HepG2 (cell line): ENCODE measurements around the gene INO80. TPM values are rescaled to one million over a fixed set of nuclear protein-coding genes. Genes with fewer than 3 reads are reported as not detected.

Source experiments
- ADNP ChIP-seq: sonication (generic); formaldehyde crosslinking; IDR thresholded peaks from 2 replicates; pipeline ENCODE4 v1.4.0; 2020; ENCODE audit warnings: missing genetic modification reagents
- SPEN ChIP-seq: sonication (generic); formaldehyde crosslinking; IDR thresholded peaks from 2 replicates; pipeline ENCODE4 v1.5.1; 2020; ENCODE audit warnings: low read depth, mild to moderate bottlenecking, missing genetic modification reagents
- ZMYM4 ChIP-seq: sonication (generic); formaldehyde crosslinking; IDR thresholded peaks from 2 replicates; pipeline ENCODE4 v1.8.1; 2023; ENCODE audit warnings: mild to moderate bottlenecking, missing genetic modification reagents
- ZNF292 ChIP-seq: sonication (generic); formaldehyde crosslinking; IDR thresholded peaks from 2 replicates; pipeline ENCODE4 v1.8.1; 2022; ENCODE audit warnings: mild to moderate bottlenecking, low read depth, missing genetic modification reagents, borderline replicate concordance
- ZNF569 ChIP-seq: sonication (generic); formaldehyde crosslinking; IDR thresholded peaks from 2 replicates; pipeline ENCODE4 v1.5.0; 2020; ENCODE audit warnings: mild to moderate bottlenecking, missing genetic modification reagents, moderate library complexity, borderline replicate concordance
- ZNF598 ChIP-seq: sonication (generic); formaldehyde crosslinking; IDR thresholded peaks from 2 replicates; pipeline ENCODE4 v1.5.1; 2020; ENCODE audit warnings: mild to moderate bottlenecking, missing genetic modification reagents, borderline replicate concordance
- polyA plus RNA-seq, 8 experiments: library from polyadenylated mRNA; depleted of rRNA in 3 of 8; stranded (reverse) in 7 of 8; unstranded in 1 of 8; fragments of >200 nt; fragmentation: Illumina TruSeq in 4 of 8; extraction: Trizol in 4 of 8; gene quantifications; 2 replicates each; pipeline versions ENCODE4 v1.2.1 to v1.2.3, GENCODE V29; 2011 to 2016; ENCODE audit warnings: low read depth in 4 of 8, missing spikeins in 1 of 8, mixed read lengths in 1 of 8; ENCODE audit not compliant: insufficient read depth in 1 of 8
- total RNA-seq, 5 experiments: library from RNA; depleted of rRNA; stranded (reverse); fragments of >200 nt; fragmentation: Illumina TruSeq; extraction: Trizol; gene quantifications; 2 replicates each; pipeline ENCODE4 v1.2.3, GENCODE V29; 2016; ENCODE audit warnings: low read depth in 1 of 5
- TF ChIP-seq, protein P1 (sequence below): sonication (generic); formaldehyde crosslinking; conservative IDR thresholded peaks from 2 replicates; pipeline ENCODE4 v1.4.0; 2020; ENCODE audit warnings: mild to moderate bottlenecking, missing genetic modification reagents, moderate library complexity
- TF ChIP-seq, protein P2 (sequence below), 2 experiments: sonication (generic) in 1 of 2; formaldehyde crosslinking in 1 of 2; IDR thresholded peaks; 2 replicates each; pipeline versions ENCODE4 v1.4.0 to v1.6.1; 2016 to 2020; ENCODE audit warnings: borderline replicate concordance in 1 of 2, low read depth in 1 of 2, mild to moderate bottlenecking in 1 of 2, missing genetic modification reagents in 1 of 2
- TF ChIP-seq, protein P3 (sequence below): sonication (generic); formaldehyde crosslinking; IDR thresholded peaks from 2 replicates; pipeline ENCODE4 v1.5.1; 2020; ENCODE audit warnings: mild to moderate bottlenecking, missing genetic modification reagents, borderline replicate concordance
- TF ChIP-seq, protein P4 (sequence below): sonication (generic); formaldehyde crosslinking; IDR thresholded peaks from 2 replicates; pipeline ENCODE4 v1.9.0; 2021; ENCODE audit warnings: missing genetic modification reagents, borderline replicate concordance

The INO80 gene
- total and polyA plus RNA-seq, 2 of the 13 experiments (the other 11 are each of a cell fraction or from before 2014, with no cell fraction given): 3.6 to 14.8 TPM

DNA sequence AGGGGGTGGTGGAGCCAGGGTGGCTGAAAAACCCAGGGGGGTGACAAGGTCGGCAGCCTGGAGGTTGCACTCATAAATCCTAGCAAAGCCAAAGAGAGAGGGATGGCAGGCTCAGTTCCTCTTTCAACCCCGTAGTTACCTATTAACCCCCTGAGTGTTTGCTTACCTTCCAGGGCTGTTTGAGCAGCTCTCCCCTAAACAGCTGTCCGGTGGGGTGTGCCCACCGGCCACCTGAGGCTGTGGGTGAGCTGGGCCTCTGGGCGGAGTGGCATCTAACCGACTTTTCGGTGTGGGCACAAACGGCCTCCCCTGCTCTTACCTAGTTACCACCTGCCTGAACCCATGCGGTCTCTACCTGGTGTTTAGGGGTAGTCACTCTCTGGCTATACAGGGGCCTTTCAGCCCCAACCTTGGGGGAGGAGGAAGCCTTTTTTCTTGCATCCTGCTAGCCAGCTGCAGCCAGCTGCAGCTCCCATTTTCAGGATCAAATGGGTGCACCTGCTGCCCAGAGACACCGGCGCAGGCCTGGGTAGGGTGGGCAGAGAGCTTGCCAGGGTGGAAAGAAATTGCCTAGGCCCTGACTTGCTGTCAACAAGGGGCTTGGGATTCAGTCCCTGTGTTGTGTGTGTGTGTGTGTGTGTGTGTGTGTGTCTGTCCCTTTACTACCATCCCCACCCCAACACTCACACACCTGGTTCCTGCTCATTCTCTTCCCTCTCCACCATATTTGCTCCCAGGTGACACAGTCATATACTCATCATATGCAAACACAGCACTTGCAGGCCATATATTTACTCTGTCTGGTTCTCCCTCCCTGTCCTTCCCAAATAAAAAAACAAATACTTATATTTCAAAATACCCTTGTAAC lies 183.2 kb downstream of the INO80 start (continued):
- TF ChIP-seq, protein P1, sequence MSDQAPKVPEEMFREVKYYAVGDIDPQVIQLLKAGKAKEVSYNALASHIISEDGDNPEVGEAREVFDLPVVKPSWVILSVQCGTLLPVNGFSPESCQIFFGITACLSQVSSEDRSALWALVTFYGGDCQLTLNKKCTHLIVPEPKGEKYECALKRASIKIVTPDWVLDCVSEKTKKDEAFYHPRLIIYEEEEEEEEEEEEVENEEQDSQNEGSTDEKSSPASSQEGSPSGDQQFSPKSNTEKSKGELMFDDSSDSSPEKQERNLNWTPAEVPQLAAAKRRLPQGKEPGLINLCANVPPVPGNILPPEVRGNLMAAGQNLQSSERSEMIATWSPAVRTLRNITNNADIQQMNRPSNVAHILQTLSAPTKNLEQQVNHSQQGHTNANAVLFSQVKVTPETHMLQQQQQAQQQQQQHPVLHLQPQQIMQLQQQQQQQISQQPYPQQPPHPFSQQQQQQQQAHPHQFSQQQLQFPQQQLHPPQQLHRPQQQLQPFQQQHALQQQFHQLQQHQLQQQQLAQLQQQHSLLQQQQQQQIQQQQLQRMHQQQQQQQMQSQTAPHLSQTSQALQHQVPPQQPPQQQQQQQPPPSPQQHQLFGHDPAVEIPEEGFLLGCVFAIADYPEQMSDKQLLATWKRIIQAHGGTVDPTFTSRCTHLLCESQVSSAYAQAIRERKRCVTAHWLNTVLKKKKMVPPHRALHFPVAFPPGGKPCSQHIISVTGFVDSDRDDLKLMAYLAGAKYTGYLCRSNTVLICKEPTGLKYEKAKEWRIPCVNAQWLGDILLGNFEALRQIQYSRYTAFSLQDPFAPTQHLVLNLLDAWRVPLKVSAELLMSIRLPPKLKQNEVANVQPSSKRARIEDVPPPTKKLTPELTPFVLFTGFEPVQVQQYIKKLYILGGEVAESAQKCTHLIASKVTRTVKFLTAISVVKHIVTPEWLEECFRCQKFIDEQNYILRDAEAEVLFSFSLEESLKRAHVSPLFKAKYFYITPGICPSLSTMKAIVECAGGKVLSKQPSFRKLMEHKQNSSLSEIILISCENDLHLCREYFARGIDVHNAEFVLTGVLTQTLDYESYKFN (CRISPR knock-in tag): peak; percentile 63
- TF ChIP-seq, protein P2, sequence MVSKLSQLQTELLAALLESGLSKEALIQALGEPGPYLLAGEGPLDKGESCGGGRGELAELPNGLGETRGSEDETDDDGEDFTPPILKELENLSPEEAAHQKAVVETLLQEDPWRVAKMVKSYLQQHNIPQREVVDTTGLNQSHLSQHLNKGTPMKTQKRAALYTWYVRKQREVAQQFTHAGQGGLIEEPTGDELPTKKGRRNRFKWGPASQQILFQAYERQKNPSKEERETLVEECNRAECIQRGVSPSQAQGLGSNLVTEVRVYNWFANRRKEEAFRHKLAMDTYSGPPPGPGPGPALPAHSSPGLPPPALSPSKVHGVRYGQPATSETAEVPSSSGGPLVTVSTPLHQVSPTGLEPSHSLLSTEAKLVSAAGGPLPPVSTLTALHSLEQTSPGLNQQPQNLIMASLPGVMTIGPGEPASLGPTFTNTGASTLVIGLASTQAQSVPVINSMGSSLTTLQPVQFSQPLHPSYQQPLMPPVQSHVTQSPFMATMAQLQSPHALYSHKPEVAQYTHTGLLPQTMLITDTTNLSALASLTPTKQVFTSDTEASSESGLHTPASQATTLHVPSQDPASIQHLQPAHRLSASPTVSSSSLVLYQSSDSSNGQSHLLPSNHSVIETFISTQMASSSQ (IDR thresholded peaks at IDR 0.05; ENCODE audit: low read depth): peak; percentile 86
- TF ChIP-seq, protein P2 (CRISPR knock-in tag; IDR thresholded peaks at IDR 0.05; ENCODE audit: borderline replicate concordance): peak; percentile 91
- TF ChIP-seq ZNF292 (CRISPR knock-in tag): 0 out of 2 replicates have a peak, but pooled peaks have one; percentile 59
- TF ChIP-seq ZMYM4 (CRISPR knock-in tag): no peak; the same call in 1 of the 2 replicates
- TF ChIP-seq, protein P3, sequence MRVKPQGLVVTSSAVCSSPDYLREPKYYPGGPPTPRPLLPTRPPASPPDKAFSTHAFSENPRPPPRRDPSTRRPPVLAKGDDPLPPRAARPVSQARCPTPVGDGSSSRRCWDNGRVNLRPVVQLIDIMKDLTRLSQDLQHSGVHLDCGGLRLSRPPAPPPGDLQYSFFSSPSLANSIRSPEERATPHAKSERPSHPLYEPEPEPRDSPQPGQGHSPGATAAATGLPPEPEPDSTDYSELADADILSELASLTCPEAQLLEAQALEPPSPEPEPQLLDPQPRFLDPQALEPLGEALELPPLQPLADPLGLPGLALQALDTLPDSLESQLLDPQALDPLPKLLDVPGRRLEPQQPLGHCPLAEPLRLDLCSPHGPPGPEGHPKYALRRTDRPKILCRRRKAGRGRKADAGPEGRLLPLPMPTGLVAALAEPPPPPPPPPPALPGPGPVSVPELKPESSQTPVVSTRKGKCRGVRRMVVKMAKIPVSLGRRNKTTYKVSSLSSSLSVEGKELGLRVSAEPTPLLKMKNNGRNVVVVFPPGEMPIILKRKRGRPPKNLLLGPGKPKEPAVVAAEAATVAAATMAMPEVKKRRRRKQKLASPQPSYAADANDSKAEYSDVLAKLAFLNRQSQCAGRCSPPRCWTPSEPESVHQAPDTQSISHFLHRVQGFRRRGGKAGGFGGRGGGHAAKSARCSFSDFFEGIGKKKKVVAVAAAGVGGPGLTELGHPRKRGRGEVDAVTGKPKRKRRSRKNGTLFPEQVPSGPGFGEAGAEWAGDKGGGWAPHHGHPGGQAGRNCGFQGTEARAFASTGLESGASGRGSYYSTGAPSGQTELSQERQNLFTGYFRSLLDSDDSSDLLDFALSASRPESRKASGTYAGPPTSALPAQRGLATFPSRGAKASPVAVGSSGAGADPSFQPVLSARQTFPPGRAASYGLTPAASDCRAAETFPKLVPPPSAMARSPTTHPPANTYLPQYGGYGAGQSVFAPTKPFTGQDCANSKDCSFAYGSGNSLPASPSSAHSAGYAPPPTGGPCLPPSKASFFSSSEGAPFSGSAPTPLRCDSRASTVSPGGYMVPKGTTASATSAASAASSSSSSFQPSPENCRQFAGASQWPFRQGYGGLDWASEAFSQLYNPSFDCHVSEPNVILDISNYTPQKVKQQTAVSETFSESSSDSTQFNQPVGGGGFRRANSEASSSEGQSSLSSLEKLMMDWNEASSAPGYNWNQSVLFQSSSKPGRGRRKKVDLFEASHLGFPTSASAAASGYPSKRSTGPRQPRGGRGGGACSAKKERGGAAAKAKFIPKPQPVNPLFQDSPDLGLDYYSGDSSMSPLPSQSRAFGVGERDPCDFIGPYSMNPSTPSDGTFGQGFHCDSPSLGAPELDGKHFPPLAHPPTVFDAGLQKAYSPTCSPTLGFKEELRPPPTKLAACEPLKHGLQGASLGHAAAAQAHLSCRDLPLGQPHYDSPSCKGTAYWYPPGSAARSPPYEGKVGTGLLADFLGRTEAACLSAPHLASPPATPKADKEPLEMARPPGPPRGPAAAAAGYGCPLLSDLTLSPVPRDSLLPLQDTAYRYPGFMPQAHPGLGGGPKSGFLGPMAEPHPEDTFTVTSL (CRISPR knock-in tag): no peak
- TF ChIP-seq, protein P4, sequence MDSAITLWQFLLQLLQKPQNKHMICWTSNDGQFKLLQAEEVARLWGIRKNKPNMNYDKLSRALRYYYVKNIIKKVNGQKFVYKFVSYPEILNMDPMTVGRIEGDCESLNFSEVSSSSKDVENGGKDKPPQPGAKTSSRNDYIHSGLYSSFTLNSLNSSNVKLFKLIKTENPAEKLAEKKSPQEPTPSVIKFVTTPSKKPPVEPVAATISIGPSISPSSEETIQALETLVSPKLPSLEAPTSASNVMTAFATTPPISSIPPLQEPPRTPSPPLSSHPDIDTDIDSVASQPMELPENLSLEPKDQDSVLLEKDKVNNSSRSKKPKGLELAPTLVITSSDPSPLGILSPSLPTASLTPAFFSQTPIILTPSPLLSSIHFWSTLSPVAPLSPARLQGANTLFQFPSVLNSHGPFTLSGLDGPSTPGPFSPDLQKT (CRISPR knock-in tag): no peak
- TF ChIP-seq SPEN (CRISPR knock-in tag): 0 out of 2 replicates have a peak, but pooled peaks have one; percentile 16
- no peak for TF ChIP-seq ZNF598 (CRISPR knock-in tag)
- TF ChIP-seq ADNP (CRISPR knock-in tag): no peak
- no peak for TF ChIP-seq ZNF569 (CRISPR knock-in tag)
